ENCODE measurements around the gene RPL36. TPM values are rescaled to one million over a fixed set of nuclear protein-coding genes. Genes with fewer than 3 reads are reported as not detected.

Gene RPL36
- total RNA-seq, 1 donor from 2014 or later = 943 TPM

DNA sequence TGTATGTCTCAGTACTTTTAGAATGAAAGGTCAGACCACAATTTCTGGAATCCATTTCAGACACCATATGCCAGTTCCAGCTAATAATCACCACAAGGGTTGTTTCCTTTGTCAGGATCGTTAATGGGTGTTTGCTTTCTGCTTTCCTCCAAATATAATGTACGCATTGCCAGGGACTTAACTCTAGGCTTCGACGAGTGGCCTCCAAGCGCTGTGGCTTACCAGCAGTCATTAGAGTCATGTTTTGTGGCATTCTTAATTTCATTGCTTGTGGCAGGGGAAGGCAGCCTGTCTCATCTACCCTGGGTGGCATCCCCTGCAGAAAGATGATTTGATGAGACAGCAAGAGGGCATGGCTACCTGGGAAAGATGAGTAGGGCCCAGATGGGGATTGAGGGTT, 44.7 kb upstream of the RPL36 start:
- Histone ChIP-seq H3K4me2 (ENCODE audit: low read length) (no peak overlapping the region), H3K27ac (ENCODE audit: low read depth, low read length) (no peak overlapping the region), H3K79me2 (ENCODE audit: insufficient read depth, low read length) (peaks cover 78% of the 10 kb centered on the region), H3K9me3 (ENCODE audit: insufficient read depth, low read depth, low read length) (no peaks in the 10 kb centered on the region), H3K27me3 (ENCODE audit: insufficient read depth, low read length) (no peaks in the 10 kb centered on the region), H3K9ac (ENCODE audit: low read length) (no peak overlapping the region), H3K4me3 (ENCODE audit: insufficient read depth, low read depth, low read length) (no peak overlapping the region), H3K4me1 (ENCODE audit: insufficient read depth, low read length) (peaks cover 6% of the 10 kb centered on the region), H4K20me1 (ENCODE audit: insufficient read depth, low read length) (peaks cover 77% of the 10 kb centered on the region), H2AFZ (ENCODE audit: low read depth, low read length) (no peak overlapping the region), H3K36me3 (ENCODE audit: insufficient read depth, low read length) (peaks cover 52% of the 10 kb centered on the region)
- H3K27ac Mint-ChIP-seq (ENCODE audit: unreplicated experiment) = no peak overlapping the region
- no peak overlapping the region for H3K4me3 Mint-ChIP-seq (ENCODE audit: unreplicated experiment)
- no peaks in the 10 kb centered on the region for H3K9me3 Mint-ChIP-seq (ENCODE audit: unreplicated experiment)
- TF ChIP-seq, protein P1, sequence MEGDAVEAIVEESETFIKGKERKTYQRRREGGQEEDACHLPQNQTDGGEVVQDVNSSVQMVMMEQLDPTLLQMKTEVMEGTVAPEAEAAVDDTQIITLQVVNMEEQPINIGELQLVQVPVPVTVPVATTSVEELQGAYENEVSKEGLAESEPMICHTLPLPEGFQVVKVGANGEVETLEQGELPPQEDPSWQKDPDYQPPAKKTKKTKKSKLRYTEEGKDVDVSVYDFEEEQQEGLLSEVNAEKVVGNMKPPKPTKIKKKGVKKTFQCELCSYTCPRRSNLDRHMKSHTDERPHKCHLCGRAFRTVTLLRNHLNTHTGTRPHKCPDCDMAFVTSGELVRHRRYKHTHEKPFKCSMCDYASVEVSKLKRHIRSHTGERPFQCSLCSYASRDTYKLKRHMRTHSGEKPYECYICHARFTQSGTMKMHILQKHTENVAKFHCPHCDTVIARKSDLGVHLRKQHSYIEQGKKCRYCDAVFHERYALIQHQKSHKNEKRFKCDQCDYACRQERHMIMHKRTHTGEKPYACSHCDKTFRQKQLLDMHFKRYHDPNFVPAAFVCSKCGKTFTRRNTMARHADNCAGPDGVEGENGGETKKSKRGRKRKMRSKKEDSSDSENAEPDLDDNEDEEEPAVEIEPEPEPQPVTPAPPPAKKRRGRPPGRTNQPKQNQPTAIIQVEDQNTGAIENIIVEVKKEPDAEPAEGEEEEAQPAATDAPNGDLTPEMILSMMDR (IDR thresholded peaks at IDR 0.05; ENCODE audit: insufficient read depth, low read depth, low read length) = no peak
- no peak for TF ChIP-seq EZH2 (IDR thresholded peaks at IDR 0.05; ENCODE audit: insufficient read depth, low read length)
- H3K27me3 Mint-ChIP-seq (ENCODE audit: low read depth, unreplicated experiment) = no peaks in the 10 kb centered on the region
- DNase-seq (ENCODE audit: low read depth) (no peak), FAIRE-seq (no peak)
- H3K36me3 Mint-ChIP-seq (ENCODE audit: low read depth, unreplicated experiment) = peaks cover 24% of the 10 kb centered on the region
- H3K4me1 Mint-ChIP-seq (ENCODE audit: low read depth, unreplicated experiment) = peaks cover 18% of the 10 kb centered on the region

GRCh38 chr19:5646703-5647102, 43.4 kb upstream of the RPL36 start:
- Histone ChIP-seq H3K79me2 (ENCODE audit: insufficient read depth, low read length) (peaks cover 65% of the 10 kb centered on the region), H3K4me1 (ENCODE audit: insufficient read depth, low read length) (peaks cover 6% of the 10 kb centered on the region), H3K9ac (ENCODE audit: low read length) (no peak overlapping the region), H3K27me3 (ENCODE audit: insufficient read depth, low read length) (no peaks in the 10 kb centered on the region), H2AFZ (ENCODE audit: low read depth, low read length) (no peak overlapping the region), H3K36me3 (ENCODE audit: insufficient read depth, low read length) (peaks cover 55% of the 10 kb centered on the region), H3K27ac (ENCODE audit: low read depth, low read length) (no peak overlapping the region), H3K9me3 (ENCODE audit: insufficient read depth, low read depth, low read length) (no peaks in the 10 kb centered on the region), H3K4me3 (ENCODE audit: insufficient read depth, low read depth, low read length) (no peak overlapping the region), H4K20me1 (ENCODE audit: insufficient read depth, low read length) (peaks cover 71% of the 10 kb centered on the region), H3K4me2 (ENCODE audit: low read length) (no peak overlapping the region)
- H3K4me3 Mint-ChIP-seq (ENCODE audit: unreplicated experiment) = no peak overlapping the region
- no peak for FAIRE-seq
- TF ChIP-seq EZH2 (IDR thresholded peaks at IDR 0.05; ENCODE audit: insufficient read depth, low read length) = no peak
- TF ChIP-seq, protein P1 (IDR thresholded peaks at IDR 0.05; ENCODE audit: insufficient read depth, low read depth, low read length) = no peak
- H3K27ac Mint-ChIP-seq (ENCODE audit: unreplicated experiment) = no peak overlapping the region
- H3K4me1 Mint-ChIP-seq (ENCODE audit: low read depth, unreplicated experiment) = peaks cover 13% of the 10 kb centered on the region
- DNase-seq (ENCODE audit: low read depth) = no peak
- peaks cover 25% of the 10 kb centered on the region for H3K36me3 Mint-ChIP-seq (ENCODE audit: low read depth, unreplicated experiment)
- H3K9me3 Mint-ChIP-seq (ENCODE audit: unreplicated experiment) = no peaks in the 10 kb centered on the region
- no peaks in the 10 kb centered on the region for H3K27me3 Mint-ChIP-seq (ENCODE audit: low read depth, unreplicated experiment)

- H2AFZ ChIP-seq (ENCODE audit: low read depth, low read length) = no peak overlapping the region
- no peak overlapping the region for H3K4me3 Mint-ChIP-seq (ENCODE audit: unreplicated experiment)
- H3K27ac ChIP-seq (ENCODE audit: low read depth, low read length) = no peak overlapping the region
- H3K79me2 ChIP-seq (ENCODE audit: insufficient read depth, low read length) = peaks cover 47% of the 10 kb centered on the region
- DNase-seq (ENCODE audit: low read depth) (no peak), FAIRE-seq (peak; percentile 56)
- H3K9me3 Mint-ChIP-seq (ENCODE audit: unreplicated experiment) = no peaks in the 10 kb centered on the region
- H3K27me3 Mint-ChIP-seq (ENCODE audit: low read depth, unreplicated experiment) = no peaks in the 10 kb centered on the region
- H3K27me3 ChIP-seq (ENCODE audit: insufficient read depth, low read length) = no peaks in the 10 kb centered on the region
- no peak overlapping the region for H3K4me3 ChIP-seq (ENCODE audit: insufficient read depth, low read depth, low read length)
- H3K9me3 ChIP-seq (ENCODE audit: insufficient read depth, low read depth, low read length) = no peaks in the 10 kb centered on the region
- H3K36me3 ChIP-seq (ENCODE audit: insufficient read depth, low read length) = peaks cover 57% of the 10 kb centered on the region
- peaks cover 13% of the 10 kb centered on the region for H3K4me1 Mint-ChIP-seq (ENCODE audit: low read depth, unreplicated experiment)
- H3K4me2 ChIP-seq (ENCODE audit: low read length) = no peak overlapping the region
- no peak overlapping the region for H3K9ac ChIP-seq (ENCODE audit: low read length)
- TF ChIP-seq, protein P1 (IDR thresholded peaks at IDR 0.05; ENCODE audit: insufficient read depth, low read depth, low read length) = no peak
- TF ChIP-seq EZH2 (IDR thresholded peaks at IDR 0.05; ENCODE audit: insufficient read depth, low read length) = no peak
- H3K4me1 ChIP-seq (ENCODE audit: insufficient read depth, low read length) = peaks cover 6% of the 10 kb centered on the region
- no peak overlapping the region for H3K27ac Mint-ChIP-seq (ENCODE audit: unreplicated experiment)
- peaks cover 33% of the 10 kb centered on the region for H3K36me3 Mint-ChIP-seq (ENCODE audit: low read depth, unreplicated experiment)
- peaks cover 68% of the 10 kb centered on the region for H4K20me1 ChIP-seq (ENCODE audit: insufficient read depth, low read length)
Measured at GRCh38 chr19:5648464-5648863, 41.6 kb upstream of the RPL36 start.
